Vagina (tissue), 2 donors: ENCODE measurements around the gene ABCG8.

Experiments used
- POLR2A ChIP-seq, 2 donors: fragments of 450-650 bp; IDR thresholded peaks; one replicate each; pipeline ENCODE4 v1.6.1; 2017; ENCODE audit warnings: antibody characterized with exemption in 2 of 2, mild to moderate bottlenecking in 2 of 2, moderate library complexity in 2 of 2
- TF ChIP-seq, protein P1 (sequence below), 3 experiments: fragments of 450-650 bp in 2 of 3; fragments of 200-600 bp in 1 of 3; sonication (generic) in 1 of 3; IDR thresholded peaks; one replicate each; pipeline ENCODE4 v1.5.1; 2017 to 2019; ENCODE audit warnings: antibody characterized with exemption in 3 of 3, mild to moderate bottlenecking in 2 of 3, moderate library complexity in 2 of 3

DNA sequence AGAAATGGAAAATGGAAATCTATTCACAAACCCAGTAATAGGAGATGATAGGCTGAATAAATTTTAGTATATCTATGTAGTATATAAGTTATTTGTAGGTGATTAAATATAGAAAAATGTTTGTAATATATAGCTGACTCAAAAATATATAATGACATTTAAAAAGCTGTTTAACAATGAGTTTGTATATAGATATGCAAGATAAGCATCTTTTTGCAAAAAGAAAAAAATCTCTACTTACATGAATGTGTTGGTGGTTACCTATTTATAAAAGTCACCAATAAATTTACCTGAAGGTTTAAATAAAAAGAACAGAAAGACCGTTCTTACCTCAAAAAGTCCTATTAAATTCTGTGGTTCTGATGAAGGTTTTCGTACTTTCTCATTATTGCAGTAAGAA lies 85.7 kb downstream of the ABCG8 start:
- TF ChIP-seq, protein P1, sequence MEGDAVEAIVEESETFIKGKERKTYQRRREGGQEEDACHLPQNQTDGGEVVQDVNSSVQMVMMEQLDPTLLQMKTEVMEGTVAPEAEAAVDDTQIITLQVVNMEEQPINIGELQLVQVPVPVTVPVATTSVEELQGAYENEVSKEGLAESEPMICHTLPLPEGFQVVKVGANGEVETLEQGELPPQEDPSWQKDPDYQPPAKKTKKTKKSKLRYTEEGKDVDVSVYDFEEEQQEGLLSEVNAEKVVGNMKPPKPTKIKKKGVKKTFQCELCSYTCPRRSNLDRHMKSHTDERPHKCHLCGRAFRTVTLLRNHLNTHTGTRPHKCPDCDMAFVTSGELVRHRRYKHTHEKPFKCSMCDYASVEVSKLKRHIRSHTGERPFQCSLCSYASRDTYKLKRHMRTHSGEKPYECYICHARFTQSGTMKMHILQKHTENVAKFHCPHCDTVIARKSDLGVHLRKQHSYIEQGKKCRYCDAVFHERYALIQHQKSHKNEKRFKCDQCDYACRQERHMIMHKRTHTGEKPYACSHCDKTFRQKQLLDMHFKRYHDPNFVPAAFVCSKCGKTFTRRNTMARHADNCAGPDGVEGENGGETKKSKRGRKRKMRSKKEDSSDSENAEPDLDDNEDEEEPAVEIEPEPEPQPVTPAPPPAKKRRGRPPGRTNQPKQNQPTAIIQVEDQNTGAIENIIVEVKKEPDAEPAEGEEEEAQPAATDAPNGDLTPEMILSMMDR (IDR thresholded peaks at IDR 0.05): no peak
- TF ChIP-seq POLR2A (IDR thresholded peaks at IDR 0.05): no peak
